ENCODE data around the gene GNAS. TPM values are rescaled to one million over a fixed set of nuclear protein-coding genes. Genes with fewer than 3 reads are reported as not detected.

GNAS gene
- total and polyA plus RNA-seq, 10 of the 15 experiments (the other 5 are each of a cell fraction or from before 2014, with no cell fraction given), result 209 to 950 (median 394) TPM

DNA sequence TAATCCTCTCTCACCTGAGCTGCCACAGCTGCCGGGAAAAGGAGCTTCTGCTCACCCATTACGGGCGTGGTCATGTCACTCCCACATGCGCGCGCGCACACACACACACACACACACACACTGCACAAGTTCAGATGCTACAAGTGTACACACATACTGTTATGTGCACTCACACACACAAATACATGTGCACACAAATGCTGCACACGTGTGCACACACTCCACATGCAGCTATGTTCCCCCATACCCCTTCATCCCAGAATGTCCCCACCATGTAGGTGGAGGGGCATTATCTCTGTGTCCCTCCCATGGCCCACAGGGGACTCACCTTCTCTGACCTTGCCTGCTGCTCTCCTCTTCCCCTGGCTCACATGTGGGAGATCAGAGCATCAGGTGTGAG is 39.1 kb upstream of the GNAS start:
- ChIA-PET SMC1A (ENCODE audit: uncharacterized antibody, unreplicated experiment) (no interaction called here), CTCF (no interaction called here), RAD21 (ENCODE audit: unreplicated experiment) (interaction anchor here (0.7 kb wide), 1 partner anchor 399 kb away, joined by 4 read pairs; no protein-coding TSS in a partner anchor), POLR2A (no interaction called here)
- DNase-seq (ENCODE audit: low read depth, low spot score) (no peak), ATAC-seq (no peak), FAIRE-seq (no peak)
- in situ Hi-C loops (cut with MboI) (no loop called here), intact Hi-C loops (cut with micrococcal nuclease; ENCODE audit: unreplicated experiment) (no loop called here)
- WGBS (ENCODE audit: insufficient coverage, insufficient replicate concordance, low lambda C conversion rate, missing lambda C conversion rate), result 73% methylated on average over 8 of the region's 8 CpGs
- no peak overlapping the region for H3K4me2 ChIP-seq (ENCODE audit: control insufficient read depth, insufficient read depth)
- no peaks in the 10 kb centered on the region; the same call in 1 of the 2 replicates for H4K20me1 ChIP-seq (ENCODE audit: control insufficient read depth, insufficient read depth)
- H3K36me3 ChIP-seq (ENCODE audit: control insufficient read depth in 2 of 2, insufficient read depth in 2 of 2, low read length in 1 of 2), result no peaks in the 10 kb centered on the region
- no peak overlapping the region for H3K9ac ChIP-seq (ENCODE audit: control insufficient read depth, insufficient read depth, low read length)
- no peak overlapping the region for H3K27ac ChIP-seq (ENCODE audit: control insufficient read depth, insufficient read depth)
- no peaks in the 10 kb centered on the region; a peak in 2 of 4 replicates for H3K27me3 ChIP-seq (replicated peaks in 1 of 2; ENCODE audit: control insufficient read depth in 2 of 2, insufficient read depth in 2 of 2, low read length in 1 of 2)
- no peaks in the 10 kb centered on the region for H3K4me1 ChIP-seq (ENCODE audit: control insufficient read depth, insufficient read depth, low read length)
- BruUV-seq (replicated peaks), result no TSS peak
- no peak overlapping the region for H3K4me3 ChIP-seq
- no peak for TF ChIP-seq RELB (IDR thresholded peaks at IDR 0.05; ENCODE audit: low read depth)
- no peak for TF ChIP-seq ZSCAN29 (IDR thresholded peaks at IDR 0.05)
- no peak for TF ChIP-seq DPF2 (IDR thresholded peaks at IDR 0.05)
- no peak for TF ChIP-seq RAD21 (IDR thresholded peaks at IDR 0.05; ENCODE audit: insufficient read depth, low read depth, low read length)
- H3K79me2 ChIP-seq (ENCODE audit: control insufficient read depth, insufficient read depth, low read length), result no peaks in the 10 kb centered on the region
- H3K9me3 ChIP-seq (replicated peaks; ENCODE audit: control insufficient read depth, insufficient read depth, low read length), result no peaks in the 10 kb centered on the region
- H2AFZ ChIP-seq (ENCODE audit: control insufficient read depth, low read depth, low read length), result no peak overlapping the region

- no peak overlapping the region for H2AFZ ChIP-seq (ENCODE audit: control insufficient read depth, low read depth, low read length)
- ChIA-PET CTCF (no interaction called here), SMC1A (ENCODE audit: uncharacterized antibody, unreplicated experiment) (no interaction called here), RAD21 (ENCODE audit: unreplicated experiment) (no interaction called here), POLR2A (no interaction called here)
- no peak for DNase-seq (ENCODE audit: low read depth, low spot score)
- H3K9ac ChIP-seq (ENCODE audit: control insufficient read depth, insufficient read depth, low read length), result no peak overlapping the region
- no peaks in the 10 kb centered on the region for H3K79me2 ChIP-seq (ENCODE audit: control insufficient read depth, insufficient read depth, low read length)
- no peaks in the 10 kb centered on the region; a peak in 1 of 4 replicates for H3K27me3 ChIP-seq (replicated peaks in 1 of 2; ENCODE audit: control insufficient read depth in 2 of 2, insufficient read depth in 2 of 2, low read length in 1 of 2)
- H3K4me3 ChIP-seq, result no peak overlapping the region
- no peaks in the 10 kb centered on the region; the same call in 1 of the 2 replicates for H4K20me1 ChIP-seq (ENCODE audit: control insufficient read depth, insufficient read depth)
- no peaks in the 10 kb centered on the region for H3K9me3 ChIP-seq (replicated peaks; ENCODE audit: control insufficient read depth, insufficient read depth, low read length)
- no peak overlapping the region for H3K4me2 ChIP-seq (ENCODE audit: control insufficient read depth, insufficient read depth)
- no peaks in the 10 kb centered on the region for H3K4me1 ChIP-seq (ENCODE audit: control insufficient read depth, insufficient read depth, low read length)
- FAIRE-seq, result no peak
- in situ Hi-C loops (cut with MboI), result no loop called here
- no TSS peak for BruUV-seq (replicated peaks)
- intact Hi-C loops (cut with micrococcal nuclease; ENCODE audit: unreplicated experiment), result no loop called here
- H3K27ac ChIP-seq (ENCODE audit: control insufficient read depth, insufficient read depth), result no peak overlapping the region
- WGBS (ENCODE audit: insufficient coverage, insufficient replicate concordance, low lambda C conversion rate, missing lambda C conversion rate), result 44% methylated on average over 11 of the region's 11 CpGs
- no peaks in the 10 kb centered on the region for H3K36me3 ChIP-seq (ENCODE audit: control insufficient read depth in 2 of 2, insufficient read depth in 2 of 2, low read length in 1 of 2)
- ATAC-seq, result no peak
- TF ChIP-seq HDAC6 (IDR thresholded peaks at IDR 0.05; ENCODE audit: unreplicated experiment), result no peak
- TF ChIP-seq MEF2A (IDR thresholded peaks at IDR 0.05; ENCODE audit: insufficient read depth, low read depth, low read length), result no peak
- TF ChIP-seq IRF4 (IDR thresholded peaks at IDR 0.05; ENCODE audit: low read depth, low read length), result no peak
- TF ChIP-seq JUNB (IDR thresholded peaks at IDR 0.05), result no peak
- TF ChIP-seq RELB (IDR thresholded peaks at IDR 0.05; ENCODE audit: low read depth), result no peak
- TF ChIP-seq CEBPB (IDR thresholded peaks at IDR 0.05; ENCODE audit: borderline replicate concordance in 1 of 2, low read depth in 2 of 2, low read length in 2 of 2), result no peak
- TF ChIP-seq ETV6 (conservative IDR thresholded peaks at IDR 0.05 in 1 of 2, IDR thresholded peaks at IDR 0.05 in 1 of 2; ENCODE audit: borderline replicate concordance in 1 of 2, low read depth in 1 of 2), result no peak
- no peak for TF ChIP-seq STAT1 (conservative IDR thresholded peaks at IDR 0.05)
- TF ChIP-seq USF2 (IDR thresholded peaks at IDR 0.05; ENCODE audit: borderline replicate concordance, low read depth, low read length), result no peak
- no peak for TF ChIP-seq RAD51 (IDR thresholded peaks at IDR 0.05)
- TF ChIP-seq BHLHE40 (IDR thresholded peaks at IDR 0.05; ENCODE audit: borderline replicate concordance in 1 of 2, low read depth in 2 of 2, low read length in 1 of 2), result no peak
- TF ChIP-seq ESRRA (IDR thresholded peaks at IDR 0.05; ENCODE audit: low read length), result no peak
Observed at GRCh38 chr20:58815448-58815847, 37.1 kb upstream of the GNAS start.
